Measurements from ENCODE around the gene FOXP1.

GRCh38 chr3:71099997-71100719 lies 483.4 kb downstream of the FOXP1 start:
- TF ChIP-seq YY1 (IDR thresholded peaks at IDR 0.05; ENCODE audit: low read depth, low read length) (no peak), MAX (IDR thresholded peaks at IDR 0.05) (no peak), KDM1A (IDR thresholded peaks at IDR 0.05; ENCODE audit: borderline replicate concordance, low read length) (no peak), ZNF274 (IDR thresholded peaks at IDR 0.05; ENCODE audit: borderline replicate concordance, extremely low read depth, low read length) (no peak), POLR2A (IDR thresholded peaks at IDR 0.05; ENCODE audit: control extremely low read depth in 1 of 2, low read depth in 2 of 2, low read length in 2 of 2) (no peak), CBX5 (IDR thresholded peaks at IDR 0.05; ENCODE audit: low read depth, low read length) (no peak)
- TF ChIP-seq, protein P1, sequence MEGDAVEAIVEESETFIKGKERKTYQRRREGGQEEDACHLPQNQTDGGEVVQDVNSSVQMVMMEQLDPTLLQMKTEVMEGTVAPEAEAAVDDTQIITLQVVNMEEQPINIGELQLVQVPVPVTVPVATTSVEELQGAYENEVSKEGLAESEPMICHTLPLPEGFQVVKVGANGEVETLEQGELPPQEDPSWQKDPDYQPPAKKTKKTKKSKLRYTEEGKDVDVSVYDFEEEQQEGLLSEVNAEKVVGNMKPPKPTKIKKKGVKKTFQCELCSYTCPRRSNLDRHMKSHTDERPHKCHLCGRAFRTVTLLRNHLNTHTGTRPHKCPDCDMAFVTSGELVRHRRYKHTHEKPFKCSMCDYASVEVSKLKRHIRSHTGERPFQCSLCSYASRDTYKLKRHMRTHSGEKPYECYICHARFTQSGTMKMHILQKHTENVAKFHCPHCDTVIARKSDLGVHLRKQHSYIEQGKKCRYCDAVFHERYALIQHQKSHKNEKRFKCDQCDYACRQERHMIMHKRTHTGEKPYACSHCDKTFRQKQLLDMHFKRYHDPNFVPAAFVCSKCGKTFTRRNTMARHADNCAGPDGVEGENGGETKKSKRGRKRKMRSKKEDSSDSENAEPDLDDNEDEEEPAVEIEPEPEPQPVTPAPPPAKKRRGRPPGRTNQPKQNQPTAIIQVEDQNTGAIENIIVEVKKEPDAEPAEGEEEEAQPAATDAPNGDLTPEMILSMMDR (IDR thresholded peaks at IDR 0.05; ENCODE audit: control extremely low read depth in 1 of 3, insufficient read depth in 1 of 3, low read depth in 1 of 3, low read length in 3 of 3), result no peak
- TF ChIP-seq, protein P2, sequence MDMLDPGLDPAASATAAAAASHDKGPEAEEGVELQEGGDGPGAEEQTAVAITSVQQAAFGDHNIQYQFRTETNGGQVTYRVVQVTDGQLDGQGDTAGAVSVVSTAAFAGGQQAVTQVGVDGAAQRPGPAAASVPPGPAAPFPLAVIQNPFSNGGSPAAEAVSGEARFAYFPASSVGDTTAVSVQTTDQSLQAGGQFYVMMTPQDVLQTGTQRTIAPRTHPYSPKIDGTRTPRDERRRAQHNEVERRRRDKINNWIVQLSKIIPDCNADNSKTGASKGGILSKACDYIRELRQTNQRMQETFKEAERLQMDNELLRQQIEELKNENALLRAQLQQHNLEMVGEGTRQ (IDR thresholded peaks at IDR 0.05; ENCODE audit: low read length), result no peak

Measured in H1 (cell line).